ENCODE data around the gene PLA2G3. TPM values are rescaled to one million over a fixed set of nuclear protein-coding genes. Genes with fewer than 3 reads are reported as not detected.

Gene PLA2G3
- total and polyA plus RNA-seq, 2 donors (not counting 3 experiments of a cell fraction or from before 2014, with no cell fraction given): 0.75 to 0.84 TPM

- peaks cover 24% of the 10 kb centered on the region for H3K79me2 ChIP-seq (ENCODE audit: control insufficient read depth, insufficient read depth, low read length)
- dilution Hi-C loops (cut with MboI; ENCODE audit: extremely low pct_ligation_motif_present, low sequenced_read_pairs): no loop called here
- CTCF ChIA-PET: interaction anchor here (1.1 to 3.2 kb wide), 3 partner anchors 10 to 141 kb away, joined by 4 to 11 read pairs (median 4); no protein-coding TSS in a partner anchor
- no peak overlapping the region for H3K27ac ChIP-seq (ENCODE audit: insufficient read depth, low read depth, low read length)
- DNase-seq (ENCODE audit: low read depth, low spot score) (no peak), FAIRE-seq (no peak)
- H3K4me1 ChIP-seq (ENCODE audit: control insufficient read depth, extremely low read depth, insufficient read depth, low read length): no peaks in the 10 kb centered on the region
- intact Hi-C loops (cut with micrococcal nuclease): no loop called here
- no peak overlapping the region for H3K4me3 ChIP-seq (replicated peaks in 1 of 3; ENCODE audit: insufficient read depth in 1 of 3, low read depth in 1 of 3, low read length in 3 of 3)
- POLR2A ChIA-PET: interaction anchor here (0.6 to 2.0 kb wide), 2 partner anchors 123 to 166 kb away, joined by 4 to 9 read pairs; partner anchors contain the start of genes MORC2 and TUG1
- no peak overlapping the region for H3K9ac ChIP-seq (replicated peaks; ENCODE audit: extremely low read depth, insufficient read depth, low read length)
- H3K9me3 ChIP-seq (replicated peaks; ENCODE audit: control insufficient read depth, insufficient read depth, low read length): no peaks in the 10 kb centered on the region
- H2AFZ ChIP-seq (ENCODE audit: low read depth, low read length): no peak overlapping the region
- no peaks in the 10 kb centered on the region for H3K27me3 ChIP-seq (ENCODE audit: control insufficient read depth in 2 of 2, insufficient read depth in 2 of 2, low read length in 2 of 2)
- TF ChIP-seq POLR2A (IDR thresholded peaks at IDR 0.05; ENCODE audit: low read depth, low read length) (no peak), MAX (IDR thresholded peaks at IDR 0.05; ENCODE audit: insufficient read depth, insufficient read length) (no peak)
- H3K36me3 ChIP-seq (ENCODE audit: control insufficient read depth in 2 of 2, extremely low read depth in 1 of 2, insufficient read depth in 2 of 2, low read length in 2 of 2): peaks cover 30 to 89% of the 10 kb centered on the region in 2 experiments
- H3K9me1 ChIP-seq (replicated peaks; ENCODE audit: control insufficient read depth, extremely low read depth, insufficient read depth, low read length): no peaks in the 10 kb centered on the region
- H4K20me1 ChIP-seq (replicated peaks; ENCODE audit: control insufficient read depth, extremely low read depth, insufficient read depth, low read length): no peaks in the 10 kb centered on the region
- no peak overlapping the region for H3K4me2 ChIP-seq (ENCODE audit: insufficient read depth, low read length)
- no TSS peak for BruUV-seq (replicated peaks)
These were observed 48.1 kb downstream of the PLA2G3 start for GRCh38 chr22:31092161-31092560.

- no peak overlapping the region for H3K9ac ChIP-seq (replicated peaks; ENCODE audit: extremely low read depth, insufficient read depth, low read length)
- no peaks in the 10 kb centered on the region for H4K20me1 ChIP-seq (replicated peaks; ENCODE audit: control insufficient read depth, extremely low read depth, insufficient read depth, low read length)
- no peak overlapping the region for H3K27ac ChIP-seq (ENCODE audit: insufficient read depth, low read depth, low read length)
- intact Hi-C loops (cut with micrococcal nuclease) (no loop called here), dilution Hi-C loops (cut with MboI; ENCODE audit: extremely low pct_ligation_motif_present, low sequenced_read_pairs) (no loop called here)
- no peaks in the 10 kb centered on the region for H3K9me1 ChIP-seq (replicated peaks; ENCODE audit: control insufficient read depth, extremely low read depth, insufficient read depth, low read length)
- peaks cover 32% of the 10 kb centered on the region for H3K79me2 ChIP-seq (ENCODE audit: control insufficient read depth, insufficient read depth, low read length)
- peaks cover 25 to 82% of the 10 kb centered on the region in 2 experiments for H3K36me3 ChIP-seq (ENCODE audit: control insufficient read depth in 2 of 2, extremely low read depth in 1 of 2, insufficient read depth in 2 of 2, low read length in 2 of 2)
- no peaks in the 10 kb centered on the region for H3K27me3 ChIP-seq (ENCODE audit: control insufficient read depth in 2 of 2, insufficient read depth in 2 of 2, low read length in 2 of 2)
- no peak for FAIRE-seq
- H3K4me2 ChIP-seq (ENCODE audit: insufficient read depth, low read length): no peak overlapping the region
- CTCF ChIA-PET: interaction anchor here (1.1 to 3.2 kb wide), 5 partner anchors 9 to 144 kb away, joined by 4 to 11 read pairs (median 4); no protein-coding TSS in a partner anchor
- H3K4me3 ChIP-seq (replicated peaks in 1 of 3; ENCODE audit: insufficient read depth in 1 of 3, low read depth in 1 of 3, low read length in 3 of 3): no peak overlapping the region
- BruUV-seq (replicated peaks): TSS peak; percentile 29
- no peak for DNase-seq (ENCODE audit: low read depth, low spot score)
- no peak overlapping the region for H2AFZ ChIP-seq (ENCODE audit: low read depth, low read length)
- no peaks in the 10 kb centered on the region for H3K4me1 ChIP-seq (ENCODE audit: control insufficient read depth, extremely low read depth, insufficient read depth, low read length)
- no peak for TF ChIP-seq CTCF (IDR thresholded peaks at IDR 0.05; ENCODE audit: extremely low read depth in 1 of 2, insufficient read depth in 1 of 2, low read depth in 1 of 2, low read length in 2 of 2)
- TF ChIP-seq MAX (IDR thresholded peaks at IDR 0.05; ENCODE audit: insufficient read depth, insufficient read length): no peak
- TF ChIP-seq POLR2A (IDR thresholded peaks at IDR 0.05; ENCODE audit: low read depth, low read length): no peak
- TF ChIP-seq FOS (IDR thresholded peaks at IDR 0.05; ENCODE audit: borderline replicate concordance, insufficient read depth, low read length): no peak
- no peak for TF ChIP-seq GATA2 (IDR thresholded peaks at IDR 0.05; ENCODE audit: insufficient read depth, insufficient read length, low read depth, low read length)
- no peak for TF ChIP-seq EZH2 (IDR thresholded peaks at IDR 0.05; ENCODE audit: borderline replicate concordance, low read depth, low read length, severe bottlenecking)
- no peak for TF ChIP-seq POLR2AphosphoS5 (IDR thresholded peaks at IDR 0.05; ENCODE audit: insufficient read depth, low read depth, low read length)
- no peak for TF ChIP-seq MYC (IDR thresholded peaks at IDR 0.05; ENCODE audit: low read depth, low read length)
- no peak for TF ChIP-seq JUN (IDR thresholded peaks at IDR 0.05; ENCODE audit: borderline replicate concordance, insufficient read depth, insufficient read length, low read depth)
- POLR2A ChIA-PET: no interaction called here
- H3K9me3 ChIP-seq (replicated peaks; ENCODE audit: control insufficient read depth, insufficient read depth, low read length): no peaks in the 10 kb centered on the region
These were observed 49.0 kb downstream of the PLA2G3 start for GRCh38 chr22:31091106-31091975.
